Measurements from ENCODE around the gene FOXL1.

- TF ChIP-seq POLR2AphosphoS5 (IDR thresholded peaks at IDR 0.05; ENCODE audit: low read depth) (no peak), SPI1 (IDR thresholded peaks at IDR 0.05; ENCODE audit: borderline replicate concordance, low read depth) (no peak)
- TF ChIP-seq, protein P1, sequence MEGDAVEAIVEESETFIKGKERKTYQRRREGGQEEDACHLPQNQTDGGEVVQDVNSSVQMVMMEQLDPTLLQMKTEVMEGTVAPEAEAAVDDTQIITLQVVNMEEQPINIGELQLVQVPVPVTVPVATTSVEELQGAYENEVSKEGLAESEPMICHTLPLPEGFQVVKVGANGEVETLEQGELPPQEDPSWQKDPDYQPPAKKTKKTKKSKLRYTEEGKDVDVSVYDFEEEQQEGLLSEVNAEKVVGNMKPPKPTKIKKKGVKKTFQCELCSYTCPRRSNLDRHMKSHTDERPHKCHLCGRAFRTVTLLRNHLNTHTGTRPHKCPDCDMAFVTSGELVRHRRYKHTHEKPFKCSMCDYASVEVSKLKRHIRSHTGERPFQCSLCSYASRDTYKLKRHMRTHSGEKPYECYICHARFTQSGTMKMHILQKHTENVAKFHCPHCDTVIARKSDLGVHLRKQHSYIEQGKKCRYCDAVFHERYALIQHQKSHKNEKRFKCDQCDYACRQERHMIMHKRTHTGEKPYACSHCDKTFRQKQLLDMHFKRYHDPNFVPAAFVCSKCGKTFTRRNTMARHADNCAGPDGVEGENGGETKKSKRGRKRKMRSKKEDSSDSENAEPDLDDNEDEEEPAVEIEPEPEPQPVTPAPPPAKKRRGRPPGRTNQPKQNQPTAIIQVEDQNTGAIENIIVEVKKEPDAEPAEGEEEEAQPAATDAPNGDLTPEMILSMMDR (IDR thresholded peaks at IDR 0.05; ENCODE audit: insufficient read depth, low read length), result no peak
Observed at GRCh38 chr16:86538196-86538780, 40.1 kb upstream of the FOXL1 start.
